ENCODE data around the gene NNT. TPM values are rescaled to one million over a fixed set of nuclear protein-coding genes. Genes with fewer than 3 reads are reported as not detected.
"Not testable (repeated sequence)": the region's sequence is repeated elsewhere in the genome, so short reads cannot be mapped to it uniquely, and the experiment has no call there.

The NNT gene
- polyA plus RNA-seq, 3 donors: 124 to 128 (median 126) TPM

- DNase-seq (ENCODE audit: low read depth in 3 of 3, low spot score in 2 of 3): no peak
Observed at GRCh38 chr5:43700601-43701000, 97.6 kb downstream of the NNT start.

GRCh38 chr5:43701227-43701626, 98.2 kb downstream of the NNT start:
- no peak for DNase-seq (ENCODE audit: low read depth in 3 of 3, low spot score in 2 of 3)

GRCh38 chr5:43702293-43702692, 99.3 kb downstream of the NNT start:
- DNase-seq (ENCODE audit: low read depth in 3 of 3, low spot score in 2 of 3): no peak

- no peak for DNase-seq (ENCODE audit: low read depth in 3 of 3, low spot score in 2 of 3)
Observed at GRCh38 chr5:43702815-43703214, 99.8 kb downstream of the NNT start.

- DNase-seq (ENCODE audit: low read depth in 3 of 3, low spot score in 2 of 3): no peak
Observed at GRCh38 chr5:43704243-43704642, 101.3 kb downstream of the NNT start.

GRCh38 chr5:43706576-43706975, 103.6 kb downstream of the NNT start:
- not testable (repeated sequence) for DNase-seq (ENCODE audit: low read depth in 3 of 3, low spot score in 2 of 3)

- DNase-seq (ENCODE audit: low read depth in 3 of 3, low spot score in 2 of 3): no peak
Observed at GRCh38 chr5:43711496-43711895, 108.5 kb downstream of the NNT start.

GRCh38 chr5:43712081-43712480, 109.1 kb downstream of the NNT start:
- no peak for DNase-seq (ENCODE audit: low read depth in 3 of 3, low spot score in 2 of 3)

- DNase-seq (ENCODE audit: low read depth in 3 of 3, low spot score in 2 of 3): not testable (repeated sequence)
Observed at GRCh38 chr5:43719783-43720182, 116.8 kb downstream of the NNT start.

- DNase-seq (ENCODE audit: low read depth in 3 of 3, low spot score in 2 of 3): no peak
Observed at GRCh38 chr5:43728581-43728980, 125.6 kb downstream of the NNT start.

- peak in 1 of 3 donors; percentile 3 for DNase-seq (ENCODE audit: low read depth in 3 of 3, low spot score in 2 of 3)
Observed at GRCh38 chr5:43729846-43730478, 127.0 kb downstream of the NNT start.

- no peak for DNase-seq (ENCODE audit: low read depth in 3 of 3, low spot score in 2 of 3)
Observed at GRCh38 chr5:43730832-43731342, 127.9 kb downstream of the NNT start.

GRCh38 chr5:43731573-43731972, 128.6 kb downstream of the NNT start:
- no peak for DNase-seq (ENCODE audit: low read depth in 3 of 3, low spot score in 2 of 3)

- not testable (repeated sequence) for DNase-seq (ENCODE audit: low read depth in 3 of 3, low spot score in 2 of 3)
Observed at GRCh38 chr5:43745923-43746548, 143.1 kb downstream of the NNT start.

GRCh38 chr5:43750809-43751208, 147.8 kb downstream of the NNT start:
- DNase-seq (ENCODE audit: low read depth in 3 of 3, low spot score in 2 of 3): no peak

- no peak for DNase-seq (ENCODE audit: low read depth in 3 of 3, low spot score in 2 of 3)
Observed at GRCh38 chr5:43753069-43753468, 150.1 kb downstream of the NNT start.

Other genes starting within 250 kb of the NNT start
- gene CCL28, start 190.8 kb upstream of the NNT start, polyA plus RNA-seq (ENCODE audit: insufficient read length in 3 of 3): 1 to 10 TPM; 2.1 to 4.4 (median 3.4) TPM
- 10 to 100 TPM; 20.0 to 20.7 (median 20.2) TPM for gene TMEM267, start 119.3 kb upstream of the NNT start, polyA plus RNA-seq (ENCODE audit: insufficient read length in 3 of 3)
- gene C5orf34, start 88.0 kb upstream of the NNT start, polyA plus RNA-seq (ENCODE audit: insufficient read length in 3 of 3): 1 to 10 TPM; 4.2 to 5.7 (median 5.2) TPM
- 100 to 1,000 TPM; 176 to 193 (median 180) TPM for gene PAIP1, start 46.1 kb upstream of the NNT start, polyA plus RNA-seq (ENCODE audit: insufficient read length in 3 of 3)